DOHH2 (cell line): Measurements from ENCODE around the gene ABHD17B.

Experiments used
- H3F3A ChIP-seq: fragments of 200-600 bp; sonication (generic), shearing (Covaris generic); 2 replicates; pipeline ENCODE4 v1.6.0; 2016; ENCODE audit warnings: antibody characterized with exemption, mild to moderate bottlenecking; ENCODE audit not compliant: control insufficient read depth, insufficient read depth
- H3K27ac ChIP-seq: fragments of 200-600 bp; sonication (generic); 2 replicates; pipeline ENCODE4 v1.5.1; 2014; ENCODE audit warnings: low read depth, mild to moderate bottlenecking, low read length, moderate library complexity
- H3K27me3 ChIP-seq: fragments of 200-600 bp; sonication (generic); 2 replicates; pipeline ENCODE4 v1.6.1; 2014; ENCODE audit warnings: mild to moderate bottlenecking, low read length, mixed read lengths; ENCODE audit not compliant: control insufficient read depth
- H3K36me3 ChIP-seq: fragments of 200-600 bp; sonication (generic); 2 replicates; pipeline ENCODE4 v1.6.1; 2014; ENCODE audit warnings: mild to moderate bottlenecking, low read length, moderate library complexity, mixed read lengths; ENCODE audit not compliant: control insufficient read depth
- H3K4me1 ChIP-seq: fragments of 200-600 bp; sonication (generic); 2 replicates; pipeline ENCODE4 v1.6.1; 2014; ENCODE audit warnings: mild to moderate bottlenecking, low read length, mixed read lengths; ENCODE audit not compliant: control insufficient read depth
- H3K4me2 ChIP-seq: fragments of 200-600 bp; sonication (generic); 2 replicates; pipeline ENCODE4 v1.6.0; 2014; ENCODE audit warnings: mild to moderate bottlenecking, low read length, moderate library complexity
- H3K4me3 ChIP-seq: fragments of 200-600 bp; sonication (generic); 2 replicates; pipeline ENCODE4 v1.5.1; 2014; ENCODE audit warnings: mild to moderate bottlenecking, low read length, mixed read lengths
- H3K79me2 ChIP-seq: fragments of 200-600 bp; sonication (generic); 2 replicates; pipeline ENCODE4 v1.6.1; 2014; ENCODE audit warnings: mild to moderate bottlenecking, low read length, mixed read lengths; ENCODE audit not compliant: control insufficient read depth
- H3K9me2 ChIP-seq: fragments of 200-600 bp; sonication (generic); replicated peaks from 2 replicates; pipeline ENCODE4 v1.6.1; 2014; ENCODE audit warnings: mild to moderate bottlenecking, low read length, mixed read lengths; ENCODE audit not compliant: control insufficient read depth
- H3K9me3 ChIP-seq: fragments of 200-600 bp; sonication (generic); 2 replicates; pipeline ENCODE4 v1.6.1; 2014; ENCODE audit warnings: antibody characterized with exemption, low read length, mixed read lengths; ENCODE audit not compliant: control insufficient read depth, insufficient read depth
- H4K20me1 ChIP-seq: fragments of 200-600 bp; sonication (generic); 2 replicates; pipeline ENCODE4 v1.6.0; 2014; ENCODE audit warnings: low read depth, mild to moderate bottlenecking, antibody characterized with exemption, low read length, moderate library complexity; ENCODE audit not compliant: control insufficient read depth, insufficient read depth
- CTCF ChIP-seq: fragments of 200-600 bp; sonication (generic); IDR thresholded peaks from one replicate; pipeline ENCODE4 v1.5.1; 2014; ENCODE audit warnings: antibody characterized with exemption, mild to moderate bottlenecking, low read depth, low read length; ENCODE audit not compliant: poor library complexity, severe bottlenecking
- EZH2phosphoT487 ChIP-seq: fragments of 200-600 bp; sonication (generic); IDR thresholded peaks from 2 replicates; pipeline ENCODE4 v1.6.1; 2017; ENCODE audit warnings: borderline replicate concordance, mild to moderate bottlenecking, antibody characterized with exemption, low read length, moderate library complexity, mixed read lengths

Gene ABHD17B

DNA sequence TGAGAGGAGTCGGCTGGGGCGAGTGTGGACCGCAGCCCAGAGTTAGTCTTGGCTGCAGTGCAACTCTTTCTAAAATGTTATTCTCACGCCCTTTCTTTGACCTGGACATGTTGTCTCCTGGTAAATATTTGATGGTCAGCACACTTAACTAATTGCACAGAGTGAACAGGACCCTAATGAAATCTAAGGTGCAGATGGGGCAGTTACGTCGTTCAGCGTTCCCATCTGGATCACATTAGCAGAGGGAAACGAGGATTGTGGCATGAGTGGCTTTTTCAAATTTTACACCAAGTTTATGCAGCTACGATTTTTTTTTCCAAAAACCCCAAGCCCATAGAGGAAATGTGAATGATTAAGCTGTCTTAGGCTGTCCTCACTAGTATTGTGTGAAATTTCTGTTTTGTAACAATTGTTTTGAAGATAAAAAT is 929 bp upstream of the ABHD17B start:
- H3K4me3 ChIP-seq = peak overlapping the region; percentile 99
- H4K20me1 ChIP-seq = peaks cover 35% of the 10 kb centered on the region; the same call in 1 of the 2 replicates
- H3K27ac ChIP-seq = peak overlapping the region; percentile 78
- H3K79me2 ChIP-seq = peaks cover 96% of the 10 kb centered on the region
- TF ChIP-seq EZH2phosphoT487 (no peak), CTCF (no peak)
- H3K9me3 ChIP-seq = no peaks in the 10 kb centered on the region
- peaks cover 46% of the 10 kb centered on the region for H3K4me1 ChIP-seq
- H3K36me3 ChIP-seq = peaks cover 24% of the 10 kb centered on the region
- H3K27me3 ChIP-seq = no peaks in the 10 kb centered on the region
- H3K9me2 ChIP-seq = no peaks in the 10 kb centered on the region
- H3F3A ChIP-seq = peaks cover 4% of the 10 kb centered on the region; the same call in 1 of the 2 replicates
- peak overlapping the region; percentile 76 for H3K4me2 ChIP-seq

GRCh38 chr9:71910650-71911060 is 338 bp downstream of the ABHD17B start:
- no peaks in the 10 kb centered on the region for H3K27me3 ChIP-seq
- peak overlapping the region; percentile 84 for H3K4me2 ChIP-seq
- peaks cover 35% of the 10 kb centered on the region for H3K36me3 ChIP-seq
- peaks cover 96% of the 10 kb centered on the region for H3K79me2 ChIP-seq
- H3K4me3 ChIP-seq = peak overlapping the region; percentile 84
- no peaks in the 10 kb centered on the region for H3K9me2 ChIP-seq
- peaks cover 8% of the 10 kb centered on the region; the same call in 1 of the 2 replicates for H3F3A ChIP-seq
- H3K27ac ChIP-seq = peak overlapping the region; percentile 63
- TF ChIP-seq EZH2phosphoT487 (no peak), CTCF (peak; percentile 31)
- no peaks in the 10 kb centered on the region for H3K9me3 ChIP-seq
- H4K20me1 ChIP-seq = peaks cover 35% of the 10 kb centered on the region; the same call in 1 of the 2 replicates
- H3K4me1 ChIP-seq = peaks cover 53% of the 10 kb centered on the region

DNA sequence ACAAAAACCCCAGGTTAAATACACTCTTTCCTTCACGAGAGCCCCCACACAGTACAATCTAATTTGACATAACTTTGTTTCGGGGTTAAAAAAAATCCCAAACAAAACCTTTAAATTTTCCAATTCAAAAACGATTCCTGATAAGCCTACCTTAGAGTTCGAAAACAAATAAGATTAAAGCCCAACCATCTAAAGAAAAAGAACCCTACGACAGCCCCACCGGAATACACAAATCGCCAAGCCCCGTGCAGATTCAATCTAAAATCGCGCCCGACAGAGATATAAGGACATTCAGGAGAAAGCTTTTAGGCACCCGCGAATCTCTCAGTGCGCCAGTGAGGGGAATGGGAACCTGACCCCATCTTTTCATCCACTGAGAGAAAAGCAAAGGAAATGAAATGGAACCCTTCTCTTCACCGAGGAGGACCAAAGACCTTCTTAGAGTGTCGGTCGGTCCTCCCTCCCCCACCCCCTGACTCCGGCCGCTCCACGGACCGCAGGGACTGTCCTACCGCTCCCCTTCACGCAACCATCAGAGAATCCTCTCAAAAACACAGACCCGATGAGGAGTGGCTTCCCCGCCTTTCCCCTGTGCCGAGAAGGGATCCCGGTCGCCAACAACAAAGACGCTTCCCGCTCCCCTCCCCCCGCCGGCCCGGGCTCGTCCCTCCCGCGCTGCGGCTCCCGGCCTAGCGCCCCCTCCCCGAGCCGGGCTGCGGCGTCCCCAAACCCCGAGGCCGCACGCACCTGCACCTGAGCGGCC is 925 bp downstream of the ABHD17B start:
- peaks cover 55% of the 10 kb centered on the region for H3K4me1 ChIP-seq
- peak overlapping the region; percentile 63 for H3K27ac ChIP-seq
- H3K27me3 ChIP-seq = no peaks in the 10 kb centered on the region
- peak overlapping the region; percentile 84 for H3K4me3 ChIP-seq
- H3K9me3 ChIP-seq = no peaks in the 10 kb centered on the region
- peaks cover 96% of the 10 kb centered on the region for H3K79me2 ChIP-seq
- H3K4me2 ChIP-seq = peak overlapping the region; percentile 84
- H3K36me3 ChIP-seq = peaks cover 39% of the 10 kb centered on the region
- TF ChIP-seq EZH2phosphoT487 (no peak), CTCF (peak; percentile 45)
- H4K20me1 ChIP-seq = peaks cover 35% of the 10 kb centered on the region; the same call in 1 of the 2 replicates
- peaks cover 8% of the 10 kb centered on the region for H3F3A ChIP-seq
- H3K9me2 ChIP-seq = no peaks in the 10 kb centered on the region
